Bronchial epithelial cell (primary cell): ENCODE results near the gene GAA. TPM values are rescaled to one million over a fixed set of nuclear protein-coding genes. Genes with fewer than 3 reads are reported as not detected.

Experiments
- DNase-seq: peaks from one replicate; pipeline ENCODE4 v3.0.0-alpha.2; 2010; ENCODE audit warnings: low read depth
- FAIRE-seq: peaks from 2 replicates; lab custom pipeline; 2011; peaks lifted over from hg19 to GRCh38; lab: Jason Lieb, UNC
- H3K27me3 ChIP-seq: 2 replicates; pipeline ENCODE4 v1.5.1; 2011; ENCODE audit warnings: low read length; ENCODE audit not compliant: control insufficient read depth, insufficient read depth
- H3K36me3 ChIP-seq: 2 replicates; pipeline ENCODE4 v1.5.1; 2011; ENCODE audit warnings: low read length; ENCODE audit not compliant: control insufficient read depth, insufficient read depth
- H3K4me3 ChIP-seq: 2 replicates; pipeline ENCODE4 v1.5.1; 2011; ENCODE audit warnings: mild to moderate bottlenecking, low read depth, low read length, control low read depth
- total RNA-seq: library from RNA; depleted of rRNA; stranded (reverse); fragments of >200 nt; gene quantifications from 2 replicates; pipeline ENCODE4 v1.2.1, GENCODE V29; 2014
- TF ChIP-seq, protein P1 (sequence below): IDR thresholded peaks from 2 replicates; pipeline ENCODE4 v1.5.1; 2011; ENCODE audit warnings: mild to moderate bottlenecking, moderate library complexity, low read length, control low read depth, inconsistent platforms; ENCODE audit not compliant: insufficient read depth, severe bottlenecking

GAA gene
- total RNA-seq, 1 donor from 2014 or later: 21.1 TPM

DNA sequence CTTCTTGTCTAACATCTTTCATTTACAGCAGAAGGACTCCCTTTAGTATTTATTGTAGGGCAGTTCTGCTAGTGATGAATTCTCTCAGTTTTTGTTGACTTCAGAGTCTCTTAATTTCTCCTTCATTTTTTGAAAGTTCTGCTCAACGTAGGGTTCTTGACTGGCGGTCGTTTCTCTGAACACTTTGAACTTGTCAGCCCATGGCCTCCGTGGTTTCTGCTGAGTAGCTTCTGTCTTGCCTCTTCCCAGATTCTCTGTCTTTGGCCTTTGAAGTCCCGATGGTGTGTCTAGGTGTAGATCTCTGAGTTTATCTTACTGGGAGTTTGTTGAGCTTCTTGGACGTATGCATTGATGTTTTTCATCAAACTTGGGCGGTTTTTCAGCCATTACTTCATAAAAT lies 13.4 kb downstream of the GAA start:
- no peaks in the 10 kb centered on the region for H3K36me3 ChIP-seq
- H3K4me3 ChIP-seq: no peak overlapping the region
- FAIRE-seq (no peak), DNase-seq (no peak)
- TF ChIP-seq, protein P1, sequence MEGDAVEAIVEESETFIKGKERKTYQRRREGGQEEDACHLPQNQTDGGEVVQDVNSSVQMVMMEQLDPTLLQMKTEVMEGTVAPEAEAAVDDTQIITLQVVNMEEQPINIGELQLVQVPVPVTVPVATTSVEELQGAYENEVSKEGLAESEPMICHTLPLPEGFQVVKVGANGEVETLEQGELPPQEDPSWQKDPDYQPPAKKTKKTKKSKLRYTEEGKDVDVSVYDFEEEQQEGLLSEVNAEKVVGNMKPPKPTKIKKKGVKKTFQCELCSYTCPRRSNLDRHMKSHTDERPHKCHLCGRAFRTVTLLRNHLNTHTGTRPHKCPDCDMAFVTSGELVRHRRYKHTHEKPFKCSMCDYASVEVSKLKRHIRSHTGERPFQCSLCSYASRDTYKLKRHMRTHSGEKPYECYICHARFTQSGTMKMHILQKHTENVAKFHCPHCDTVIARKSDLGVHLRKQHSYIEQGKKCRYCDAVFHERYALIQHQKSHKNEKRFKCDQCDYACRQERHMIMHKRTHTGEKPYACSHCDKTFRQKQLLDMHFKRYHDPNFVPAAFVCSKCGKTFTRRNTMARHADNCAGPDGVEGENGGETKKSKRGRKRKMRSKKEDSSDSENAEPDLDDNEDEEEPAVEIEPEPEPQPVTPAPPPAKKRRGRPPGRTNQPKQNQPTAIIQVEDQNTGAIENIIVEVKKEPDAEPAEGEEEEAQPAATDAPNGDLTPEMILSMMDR: no peak
- no peaks in the 10 kb centered on the region for H3K27me3 ChIP-seq

DNA sequence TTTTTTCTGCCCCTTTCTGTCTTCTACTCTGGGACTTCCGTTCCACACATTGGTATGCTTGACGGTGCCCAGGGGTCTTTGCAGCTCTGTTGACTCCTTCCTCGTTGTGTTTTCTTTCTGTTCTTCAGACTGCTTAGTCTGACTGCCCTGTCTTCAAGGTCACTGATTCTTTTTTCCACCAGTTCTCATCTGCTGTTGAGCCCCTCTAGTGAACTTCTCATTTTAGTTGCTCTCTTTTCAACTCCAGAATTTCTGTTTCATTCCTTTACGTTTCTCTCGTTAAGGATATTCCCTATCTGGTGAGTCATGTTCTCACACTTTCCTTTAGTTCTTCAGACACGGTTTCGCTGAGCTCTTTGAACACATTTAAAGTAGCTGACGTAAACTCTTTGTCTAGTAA lies 13.8 kb downstream of the GAA start:
- DNase-seq (no peak), FAIRE-seq (no peak)
- Histone ChIP-seq H3K36me3 (no peaks in the 10 kb centered on the region), H3K27me3 (no peaks in the 10 kb centered on the region), H3K4me3 (no peak overlapping the region)
- TF ChIP-seq, protein P1: no peak

DNA sequence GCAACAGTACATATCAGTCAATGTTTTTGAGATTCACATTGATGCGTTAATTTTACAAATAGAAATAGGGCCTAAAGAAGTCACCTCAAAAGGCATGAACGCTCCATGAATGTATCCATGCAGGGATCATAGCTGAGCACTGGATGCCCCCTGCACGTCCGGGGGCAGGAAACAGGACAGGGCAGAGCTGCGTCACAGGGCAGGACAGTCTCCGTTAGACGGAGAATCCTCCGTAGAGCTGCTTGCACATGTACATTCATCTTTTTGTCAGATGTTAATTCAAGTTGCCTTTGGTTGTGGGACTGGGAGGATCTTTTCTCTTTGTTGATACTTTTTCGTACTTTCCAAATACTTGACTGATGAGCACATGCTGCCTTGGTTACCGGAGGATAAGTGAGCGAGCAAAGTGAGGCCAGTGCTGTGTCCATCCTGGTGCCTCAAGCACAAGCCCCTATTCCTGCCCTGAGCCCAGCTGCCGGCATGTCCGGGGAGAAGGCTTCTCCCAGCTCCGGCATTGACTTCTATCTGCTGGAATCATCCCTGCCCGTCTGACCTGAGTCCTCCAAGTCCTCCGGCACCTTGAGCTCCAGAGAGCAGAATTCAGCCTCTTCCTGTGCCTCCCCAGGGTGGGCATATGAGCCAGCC lies 15.0 kb downstream of the GAA start:
- no peaks in the 10 kb centered on the region for H3K36me3 ChIP-seq
- TF ChIP-seq, protein P1: no peak
- no peaks in the 10 kb centered on the region for H3K27me3 ChIP-seq
- no peak overlapping the region for H3K4me3 ChIP-seq
- DNase-seq: no peak
- peak; percentile 70 for FAIRE-seq

DNA sequence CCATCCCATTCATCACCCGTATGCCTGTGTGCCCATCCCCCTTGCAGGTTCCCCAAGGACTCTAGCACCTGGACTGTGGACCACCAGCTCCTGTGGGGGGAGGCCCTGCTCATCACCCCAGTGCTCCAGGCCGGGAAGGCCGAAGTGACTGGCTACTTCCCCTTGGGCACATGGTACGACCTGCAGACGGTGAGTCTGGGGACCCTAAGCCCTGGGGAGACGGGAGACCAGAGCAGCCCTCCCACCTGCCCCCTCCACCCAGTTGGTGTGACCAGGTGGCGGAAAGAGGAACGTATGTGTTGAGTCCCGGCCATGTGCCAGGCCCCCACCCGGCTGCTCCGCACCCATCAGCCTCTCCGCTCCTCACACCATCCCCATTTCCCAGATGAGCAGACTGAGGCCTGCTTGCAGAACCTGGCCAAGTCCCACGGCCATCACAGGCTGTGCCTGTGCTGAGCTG lies 15.6 kb downstream of the GAA start:
- Histone ChIP-seq H3K36me3 (no peaks in the 10 kb centered on the region), H3K4me3 (no peak overlapping the region), H3K27me3 (no peaks in the 10 kb centered on the region)
- TF ChIP-seq, protein P1: no peak
- FAIRE-seq (no peak), DNase-seq (no peak)

DNA sequence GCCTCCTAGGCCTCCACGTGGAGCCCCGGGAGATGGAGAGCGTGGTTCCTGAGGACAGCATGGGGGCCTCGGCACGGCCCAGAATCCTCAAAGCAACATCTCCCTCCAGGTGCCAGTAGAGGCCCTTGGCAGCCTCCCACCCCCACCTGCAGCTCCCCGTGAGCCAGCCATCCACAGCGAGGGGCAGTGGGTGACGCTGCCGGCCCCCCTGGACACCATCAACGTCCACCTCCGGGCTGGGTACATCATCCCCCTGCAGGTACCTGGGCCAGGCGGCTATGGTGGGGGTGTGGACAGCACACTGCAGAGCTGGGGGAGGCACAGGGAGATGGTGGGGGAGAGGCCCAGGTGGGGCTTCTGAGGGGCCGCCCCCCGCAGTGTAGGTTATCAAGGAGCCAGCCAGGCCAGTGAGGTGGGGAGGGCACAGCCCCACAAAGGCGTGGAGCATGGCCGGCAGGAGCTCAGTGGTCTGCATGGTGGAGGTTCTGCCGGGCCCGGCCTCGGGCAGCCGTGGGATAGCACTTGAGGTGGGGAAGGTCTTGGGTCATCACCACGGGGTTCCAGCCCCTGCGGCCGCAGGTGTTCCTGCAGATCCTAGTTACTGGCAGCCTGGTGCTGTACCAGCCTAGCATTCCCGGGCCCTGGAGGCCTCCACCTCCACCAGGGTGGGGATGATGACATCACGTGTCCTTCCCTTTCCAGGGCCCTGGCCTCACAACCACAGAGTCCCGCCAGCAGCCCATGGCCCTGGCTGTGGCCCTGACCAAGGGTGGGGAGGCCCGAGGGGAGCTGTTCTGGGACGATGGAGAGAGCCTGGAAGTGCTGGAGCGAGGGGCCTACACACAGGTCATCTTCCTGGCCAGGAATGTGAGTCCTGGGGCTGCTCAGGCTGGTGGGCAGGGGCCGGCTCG lies 16.4 kb downstream of the GAA start:
- H3K27me3 ChIP-seq: no peaks in the 10 kb centered on the region
- no peak overlapping the region for H3K4me3 ChIP-seq
- DNase-seq (no peak), FAIRE-seq (no peak)
- TF ChIP-seq, protein P1: no peak
- H3K36me3 ChIP-seq: no peaks in the 10 kb centered on the region
